NT2/D1 (cell line): ENCODE data around the gene PAQR4.
"Not testable (repeated sequence)": the region's sequence is repeated elsewhere in the genome, so short reads cannot be mapped to it uniquely, and the experiment has no call there.

Experiments used
- DNase-seq: peaks from one replicate; pipeline ENCODE4 v3.0.0-alpha.2; 2011; ENCODE audit warnings: low read depth, low spot score
- H3K27me3 ChIP-seq: 2 replicates; pipeline ENCODE4 v1.6.0; 2011; ENCODE audit warnings: mild to moderate bottlenecking; ENCODE audit not compliant: insufficient read length, insufficient read depth
- H3K36me3 ChIP-seq: 2 replicates; pipeline ENCODE4 v1.6.1; 2011; ENCODE audit warnings: mild to moderate bottlenecking, low read length, mixed read lengths; ENCODE audit not compliant: insufficient read depth, insufficient read length
- H3K4me1 ChIP-seq: 2 replicates; pipeline ENCODE4 v1.5.1; 2011; ENCODE audit not compliant: insufficient read depth, insufficient read length
- H3K4me3 ChIP-seq: 2 replicates; pipeline ENCODE4 v1.5.1; 2011; ENCODE audit warnings: low read depth; ENCODE audit not compliant: insufficient read length
- H3K9ac ChIP-seq: 2 replicates; pipeline ENCODE4 v1.6.0; 2011; ENCODE audit warnings: low read depth; ENCODE audit not compliant: insufficient read length
- H3K9me3 ChIP-seq: 2 replicates; pipeline ENCODE4 v1.5.1; 2011; ENCODE audit warnings: mild to moderate bottlenecking, low read length; ENCODE audit not compliant: insufficient read depth
- SUZ12 ChIP-seq: IDR thresholded peaks from 2 replicates; pipeline ENCODE4 v1.6.1; 2011; ENCODE audit not compliant: insufficient read length, insufficient read depth; ENCODE audit errors: extremely low read depth
- YY1 ChIP-seq: IDR thresholded peaks from 2 replicates; pipeline ENCODE4 v1.6.1; 2011; ENCODE audit not compliant: insufficient read length, insufficient read depth
- ZNF274 ChIP-seq: IDR thresholded peaks from 2 replicates; pipeline ENCODE4 v1.6.1; 2011; ENCODE audit warnings: mild to moderate bottlenecking, low read depth, low read length

The PAQR4 gene

GRCh38 chr16:2934450-2934849 lies 34.7 kb upstream of the PAQR4 start:
- DNase-seq = no peak

GRCh38 chr16:2936436-2937011 lies 32.6 kb upstream of the PAQR4 start:
- peaks cover 6% of the 10 kb centered on the region for H3K4me1 ChIP-seq
- H3K9ac ChIP-seq = no peak overlapping the region
- DNase-seq = no peak
- no peaks in the 10 kb centered on the region for H3K9me3 ChIP-seq
- H3K4me3 ChIP-seq = no peak overlapping the region
- TF ChIP-seq SUZ12 (no peak), ZNF274 (no peak), YY1 (no peak)
- H3K36me3 ChIP-seq = peaks cover 60% of the 10 kb centered on the region
- no peaks in the 10 kb centered on the region for H3K27me3 ChIP-seq

More at GRCh38 chr16:2934450-2934849, 34.7 kb upstream of the PAQR4 start:
- TF ChIP-seq ZNF274 (no peak), SUZ12 (no peak), YY1 (no peak)
- no peak overlapping the region for H3K9ac ChIP-seq
- peaks cover 6% of the 10 kb centered on the region for H3K4me1 ChIP-seq
- H3K36me3 ChIP-seq = peaks cover 58% of the 10 kb centered on the region
- H3K4me3 ChIP-seq = no peak overlapping the region
- H3K27me3 ChIP-seq = no peaks in the 10 kb centered on the region
- no peaks in the 10 kb centered on the region for H3K9me3 ChIP-seq

GRCh38 chr16:2937170-2937569 lies 32.0 kb upstream of the PAQR4 start:
- H3K27me3 ChIP-seq = no peaks in the 10 kb centered on the region
- no peaks in the 10 kb centered on the region for H3K9me3 ChIP-seq
- DNase-seq = no peak
- no peak overlapping the region for H3K9ac ChIP-seq
- no peak overlapping the region for H3K4me3 ChIP-seq
- H3K4me1 ChIP-seq = peaks cover 6% of the 10 kb centered on the region
- H3K36me3 ChIP-seq = peaks cover 60% of the 10 kb centered on the region
- TF ChIP-seq YY1 (no peak), ZNF274 (no peak), SUZ12 (no peak)

- TF ChIP-seq ZNF274 (no peak), YY1 (no peak), SUZ12 (no peak)
- Histone ChIP-seq H3K36me3 (peaks cover 63% of the 10 kb centered on the region), H3K9ac (no peak overlapping the region), H3K4me3 (no peak overlapping the region), H3K27me3 (no peaks in the 10 kb centered on the region), H3K9me3 (no peaks in the 10 kb centered on the region), H3K4me1 (peaks cover 4% of the 10 kb centered on the region)
- no peak for DNase-seq
Observed at GRCh38 chr16:2938206-2938605, 30.9 kb upstream of the PAQR4 start.

GRCh38 chr16:2939968-2940367 lies 29.2 kb upstream of the PAQR4 start:
- Histone ChIP-seq H3K9ac (no peak overlapping the region), H3K9me3 (no peaks in the 10 kb centered on the region), H3K36me3 (peaks cover 52% of the 10 kb centered on the region), H3K4me3 (no peak overlapping the region), H3K4me1 (peaks cover 4% of the 10 kb centered on the region), H3K27me3 (no peaks in the 10 kb centered on the region)
- no peak for DNase-seq
- TF ChIP-seq ZNF274 = no peak
- TF ChIP-seq YY1 = no peak
- TF ChIP-seq SUZ12 = no peak

- no peak overlapping the region for H3K9ac ChIP-seq
- H3K4me1 ChIP-seq = no peaks in the 10 kb centered on the region
Observed at GRCh38 chr16:2942045-2942444, 27.1 kb upstream of the PAQR4 start.

GRCh38 chr16:2943716-2944115 lies 25.4 kb upstream of the PAQR4 start:
- H3K36me3 ChIP-seq = peaks cover 24% of the 10 kb centered on the region
- DNase-seq, H3K4me1 ChIP-seq, H3K9ac ChIP-seq, H3K4me3 ChIP-seq, H3K9me3 ChIP-seq, H3K27me3 ChIP-seq: not testable (repeated sequence)

More at GRCh38 chr16:2942045-2942444, 27.1 kb upstream of the PAQR4 start:
- H3K36me3 ChIP-seq = peaks cover 35% of the 10 kb centered on the region
- no peak for TF ChIP-seq YY1
- no peak for TF ChIP-seq SUZ12
- no peak for TF ChIP-seq ZNF274
- no peaks in the 10 kb centered on the region for H3K9me3 ChIP-seq
- no peak for DNase-seq
- H3K4me3 ChIP-seq = no peak overlapping the region
- H3K27me3 ChIP-seq = no peaks in the 10 kb centered on the region

GRCh38 chr16:2946649-2947048 lies 22.5 kb upstream of the PAQR4 start:
- Histone ChIP-seq H3K36me3 (peaks cover 25% of the 10 kb centered on the region), H3K4me1 (peaks cover 3% of the 10 kb centered on the region), H3K9me3 (no peaks in the 10 kb centered on the region), H3K9ac (no peak overlapping the region), H3K4me3 (no peak overlapping the region), H3K27me3 (no peaks in the 10 kb centered on the region)
- TF ChIP-seq YY1 (no peak), ZNF274 (no peak), SUZ12 (no peak)
- no peak for DNase-seq
